Fibroblast of skin of scalp (primary cell): ENCODE results near the gene CSRNP2. TPM values are rescaled to one million over a fixed set of nuclear protein-coding genes. Genes with fewer than 3 reads are reported as not detected.
A peak's percentile ranks its signal among the peaks of the same experiment; 100 is the strongest.
"Not testable (repeated sequence)": the region's sequence is repeated elsewhere in the genome, so short reads cannot be mapped to it uniquely, and the experiment has no call there.

Source experiments
- DNase-seq: peaks from one replicate; pipeline ENCODE4 v3.0.0-alpha.2; 2013
- polyA plus RNA-seq, 2 experiments: library from polyadenylated mRNA; unstranded; fragments of 120-200 nt; gene quantifications; one replicate each; pipeline ENCODE4 v1.2.1, GENCODE V29; 2013; ENCODE audit not compliant: insufficient read length in 2 of 2

The CSRNP2 gene, protein sequence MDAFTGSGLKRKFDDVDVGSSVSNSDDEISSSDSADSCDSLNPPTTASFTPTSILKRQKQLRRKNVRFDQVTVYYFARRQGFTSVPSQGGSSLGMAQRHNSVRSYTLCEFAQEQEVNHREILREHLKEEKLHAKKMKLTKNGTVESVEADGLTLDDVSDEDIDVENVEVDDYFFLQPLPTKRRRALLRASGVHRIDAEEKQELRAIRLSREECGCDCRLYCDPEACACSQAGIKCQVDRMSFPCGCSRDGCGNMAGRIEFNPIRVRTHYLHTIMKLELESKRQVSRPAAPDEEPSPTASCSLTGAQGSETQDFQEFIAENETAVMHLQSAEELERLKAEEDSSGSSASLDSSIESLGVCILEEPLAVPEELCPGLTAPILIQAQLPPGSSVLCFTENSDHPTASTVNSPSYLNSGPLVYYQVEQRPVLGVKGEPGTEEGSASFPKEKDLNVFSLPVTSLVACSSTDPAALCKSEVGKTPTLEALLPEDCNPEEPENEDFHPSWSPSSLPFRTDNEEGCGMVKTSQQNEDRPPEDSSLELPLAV
- polyA plus RNA-seq (2013, experiment 1 of 2; ENCODE audit: insufficient read length), result 22.5 TPM
- polyA plus RNA-seq (2013, experiment 2 of 2; ENCODE audit: insufficient read length), result 25.0 TPM

DNA sequence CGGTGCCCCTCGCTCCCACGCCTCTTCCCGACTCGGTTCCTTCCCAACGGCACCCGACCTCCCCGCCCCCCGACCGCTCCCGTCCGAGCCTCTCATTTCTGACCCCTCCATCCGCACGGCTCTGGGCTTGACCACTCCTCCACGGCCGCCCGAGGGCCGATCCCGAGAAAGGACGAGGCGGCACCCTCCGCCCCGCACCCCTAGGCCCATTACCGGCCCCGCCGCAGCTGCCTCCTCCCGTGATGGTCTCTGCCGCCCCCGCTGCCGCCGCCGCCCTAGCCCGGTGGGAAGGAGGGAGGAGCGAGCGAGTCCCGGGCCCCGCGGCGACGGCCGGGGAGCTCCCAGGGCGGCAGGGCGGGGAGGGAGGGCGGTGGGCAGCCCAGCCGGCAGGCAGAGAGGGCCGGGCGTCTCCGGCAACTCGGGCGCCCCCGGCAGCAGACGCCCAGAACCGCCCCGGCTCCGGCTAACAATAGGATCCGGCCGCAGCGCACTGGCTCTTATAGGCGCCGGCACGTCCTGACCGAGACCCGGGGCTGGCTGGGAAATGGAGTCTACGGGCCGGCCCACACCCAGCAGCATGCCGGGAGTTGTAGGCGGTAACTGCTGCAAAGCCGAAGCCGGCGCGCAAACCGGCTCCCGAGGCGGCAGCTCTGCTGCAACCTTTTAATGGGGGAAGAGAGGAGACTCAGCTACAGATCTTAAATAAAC lies at the start of gene CSRNP2:
CSRNP2 (minus strand) TSS at position 471 of the 708 bp plus-strand sequence. CDS start 7,035 bp downstream, outside the sequence.
- DNase-seq, result peak; percentile 97

DNA sequence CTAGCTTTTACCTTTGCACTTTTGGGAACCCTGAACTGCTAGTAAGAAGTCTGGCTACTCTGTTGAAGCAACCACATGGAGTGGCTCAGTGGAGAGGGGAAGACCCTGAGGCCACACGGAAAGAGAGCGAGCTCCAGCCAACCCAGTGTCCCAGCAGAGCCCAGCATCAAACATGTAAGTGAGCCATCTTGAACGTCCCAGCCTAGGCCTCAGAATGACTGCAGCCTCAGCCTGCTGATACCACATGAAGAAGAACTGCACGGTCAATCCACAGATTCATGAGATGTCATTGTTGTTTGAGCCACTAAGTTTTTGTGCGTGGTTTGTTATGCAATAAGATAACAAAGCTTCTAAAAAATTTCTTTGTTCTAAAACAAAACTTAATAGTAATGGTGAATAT lies 49.3 kb upstream of the CSRNP2 start:
- peak; percentile 5 for DNase-seq

DNA sequence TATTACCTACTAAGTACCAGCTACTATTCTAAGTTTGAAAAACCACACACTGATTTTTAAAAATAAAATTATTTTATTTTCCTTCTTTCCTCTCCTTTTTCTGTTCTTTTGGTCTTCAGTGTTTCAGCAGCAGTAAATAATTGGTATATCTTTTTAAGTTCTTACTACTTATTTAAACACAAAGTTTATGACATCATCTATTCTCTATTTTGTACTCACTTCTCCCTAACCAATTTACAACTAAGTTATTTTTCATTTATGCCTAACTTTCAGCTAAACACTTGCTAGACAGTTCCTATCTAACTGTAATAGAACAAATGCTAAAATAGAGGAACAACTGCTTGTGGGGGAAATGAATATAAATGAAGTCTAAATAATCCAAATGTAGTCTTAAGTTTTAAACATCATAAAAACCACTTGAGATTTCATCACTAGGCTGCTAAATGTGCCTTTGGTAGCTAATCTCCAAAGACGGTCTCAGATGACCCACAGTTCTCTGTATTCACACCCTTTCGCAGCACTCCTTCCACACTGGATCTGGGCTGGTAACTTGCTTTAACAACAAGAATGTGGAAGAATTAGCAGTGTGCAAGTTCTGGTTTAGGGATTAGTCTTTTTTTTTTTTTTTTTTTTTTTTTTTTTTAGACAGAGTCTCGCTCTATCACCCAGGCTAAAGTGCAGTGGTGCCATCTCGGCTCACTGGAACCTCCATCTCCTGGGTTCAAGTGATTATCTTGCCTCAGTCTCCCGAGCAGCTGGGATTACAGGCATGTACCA lies 48.5 kb upstream of the CSRNP2 start:
- DNase-seq, result no peak

DNA sequence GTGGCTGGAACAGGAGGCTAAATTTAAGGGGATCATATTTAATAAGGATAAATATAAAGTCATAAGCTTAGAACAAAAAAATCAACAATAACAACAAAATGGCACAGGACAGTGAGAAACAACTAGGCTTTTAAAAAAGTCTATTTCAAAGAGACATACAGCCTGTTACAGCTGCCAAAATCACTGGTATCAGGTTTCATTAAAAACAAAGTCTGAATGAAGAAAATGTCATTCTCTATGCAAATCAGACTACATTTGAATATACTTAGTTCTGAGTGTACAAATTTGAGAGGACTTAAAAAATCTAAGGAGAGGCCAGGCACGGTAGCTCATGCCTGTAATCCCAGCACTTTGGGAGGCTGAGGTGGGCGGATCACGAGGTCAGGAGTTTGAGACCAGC lies 45.5 kb upstream of the CSRNP2 start:
- DNase-seq, result peak; percentile 13

DNA sequence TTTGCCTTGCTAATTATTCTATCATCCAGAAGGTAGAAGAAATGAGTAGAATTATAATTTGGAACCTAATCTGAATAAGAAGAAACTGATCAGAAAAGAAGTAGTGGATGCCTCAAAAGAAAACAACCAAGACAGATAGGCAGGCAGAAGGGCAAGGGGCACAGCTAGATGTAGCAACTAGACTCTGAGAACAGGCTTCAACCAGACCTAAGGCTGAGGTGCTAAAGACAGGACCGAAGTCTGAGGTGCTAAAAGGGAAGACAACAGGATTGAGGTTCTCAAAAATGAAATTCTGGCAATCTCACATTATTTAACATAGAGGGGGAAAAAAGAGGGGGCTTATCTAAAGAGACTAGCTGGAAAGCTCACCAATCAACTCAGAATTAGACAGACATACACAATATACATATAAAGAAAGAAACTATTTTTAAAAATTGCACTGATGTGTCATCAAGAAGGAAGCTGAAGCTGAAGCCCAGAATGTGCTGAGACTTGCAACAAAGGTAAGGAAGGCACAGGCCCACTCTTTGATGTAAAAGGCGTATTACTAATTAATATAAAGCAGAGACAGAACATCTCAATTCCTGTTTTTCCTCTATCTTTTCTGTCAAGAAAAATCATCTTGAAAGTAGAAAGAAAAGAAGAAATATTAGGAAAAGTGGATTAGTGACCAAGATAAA lies 43.8 kb upstream of the CSRNP2 start:
- DNase-seq, result peak; percentile 3

DNA sequence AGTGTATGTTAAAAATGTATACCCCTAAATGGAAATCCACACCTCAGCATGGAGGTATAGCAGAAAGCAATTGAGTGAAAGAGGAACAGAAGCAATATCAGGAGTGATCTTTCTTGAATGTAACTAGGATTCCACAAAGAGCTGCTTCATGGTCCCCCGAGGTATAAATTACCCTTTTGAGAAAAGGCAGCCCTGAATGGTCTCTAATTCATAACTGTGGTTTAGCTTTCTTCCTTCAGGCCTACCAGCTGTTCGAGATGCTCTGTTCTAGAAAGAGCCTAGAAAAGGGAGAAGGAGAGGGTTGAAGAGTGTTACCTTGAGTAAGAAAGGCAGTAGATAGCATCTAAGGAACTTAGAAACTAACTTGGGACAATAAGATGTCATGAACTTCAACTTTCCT lies 42.9 kb upstream of the CSRNP2 start:
- DNase-seq, result no peak

GRCh38 chr12:51124504-51124903 lies 41.1 kb upstream of the CSRNP2 start:
- DNase-seq, result no peak

- DNase-seq, result no peak
These were observed 39.4 kb upstream of the CSRNP2 start for GRCh38 chr12:51122844-51123243.

GRCh38 chr12:51118706-51119105 lies 35.3 kb upstream of the CSRNP2 start:
- peak; percentile 50 for DNase-seq

DNA sequence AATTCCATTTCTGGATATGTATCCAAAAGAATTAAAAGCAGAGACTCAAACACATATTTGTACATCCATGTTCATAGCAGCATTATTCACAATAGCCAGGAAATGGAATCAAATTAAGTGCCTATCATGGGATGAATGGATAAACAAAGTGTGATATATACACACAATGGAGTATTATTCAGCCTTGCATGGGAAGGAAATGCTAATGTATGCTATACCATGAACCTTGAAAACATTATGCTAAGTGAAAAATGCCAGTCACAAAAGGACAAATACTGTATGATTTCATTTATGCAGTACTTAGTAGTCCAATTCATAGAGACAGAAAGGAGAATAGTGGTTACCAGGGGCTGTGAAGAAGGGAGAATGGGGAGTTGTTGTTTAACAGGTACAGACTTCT lies 32.1 kb upstream of the CSRNP2 start:
- DNase-seq, result no peak

- no peak for DNase-seq
These were observed 24.7 kb upstream of the CSRNP2 start for GRCh38 chr12:51108136-51108535.

DNA sequence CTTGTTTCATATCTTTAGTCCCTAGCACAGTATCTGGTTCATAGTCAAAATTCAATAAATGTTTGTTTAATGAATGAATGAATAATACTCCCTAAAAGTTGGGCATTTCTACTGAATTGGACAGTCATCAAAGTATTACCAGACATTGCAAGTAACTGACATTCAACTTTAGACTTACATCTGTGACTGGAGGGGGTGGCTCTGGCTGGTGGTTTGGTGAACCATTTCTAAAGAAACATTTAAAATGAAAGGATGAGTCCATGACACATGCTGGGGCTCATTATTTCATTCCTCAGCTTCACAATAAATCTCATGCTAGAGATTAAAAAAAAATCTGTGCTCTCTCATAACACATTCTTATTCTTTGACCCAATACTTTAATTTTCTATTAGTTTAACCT lies 20.6 kb upstream of the CSRNP2 start:
- DNase-seq, result no peak

- DNase-seq, result no peak
These were observed 15.2 kb upstream of the CSRNP2 start for GRCh38 chr12:51098611-51099010.

DNA sequence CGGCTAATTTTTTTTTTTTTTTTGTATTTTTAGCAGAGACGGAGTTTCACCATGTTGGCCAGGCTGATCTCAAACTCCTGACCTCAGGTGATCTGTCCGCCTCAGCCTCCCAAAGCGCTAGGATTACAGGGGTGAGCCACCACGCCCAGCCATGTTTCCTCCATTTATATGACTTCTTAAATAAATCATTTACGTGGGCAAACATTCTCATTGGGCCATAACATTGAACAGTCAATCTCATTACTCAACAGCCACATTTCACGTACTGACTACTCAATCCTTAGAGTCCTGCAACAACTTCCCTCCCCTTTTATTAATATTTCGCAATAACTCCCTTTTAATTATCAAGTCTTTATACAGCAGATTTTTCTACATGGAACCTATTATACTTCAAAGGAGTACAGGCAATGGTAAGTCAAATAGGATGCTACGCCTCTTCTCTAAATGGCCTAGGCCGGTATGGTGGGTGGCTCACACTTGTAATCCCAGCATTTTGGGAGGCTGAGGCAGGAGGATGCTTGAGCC lies 7.4 kb upstream of the CSRNP2 start:
- DNase-seq, result no peak

DNA sequence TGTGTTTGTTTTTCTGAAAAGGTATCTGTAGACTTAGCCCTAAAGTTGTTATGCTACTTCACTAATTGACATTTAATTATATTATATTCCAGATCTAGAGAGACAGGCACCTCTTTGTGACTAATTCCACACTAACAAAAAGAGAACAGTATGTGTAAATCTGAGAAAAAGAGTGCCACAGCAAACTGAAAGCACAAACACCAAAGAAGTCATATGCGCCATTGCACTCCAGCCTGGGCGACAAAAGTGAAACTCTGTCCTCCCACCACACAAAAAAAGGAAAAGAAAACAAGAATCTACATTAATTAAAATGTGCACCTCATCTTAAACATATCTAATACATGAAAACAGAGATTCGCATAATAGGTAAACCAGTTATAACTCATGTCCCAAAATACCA lies 4.4 kb upstream of the CSRNP2 start:
- no peak for DNase-seq

- DNase-seq, result no peak
These were observed 3.5 kb upstream of the CSRNP2 start for GRCh38 chr12:51086933-51087332.

DNA sequence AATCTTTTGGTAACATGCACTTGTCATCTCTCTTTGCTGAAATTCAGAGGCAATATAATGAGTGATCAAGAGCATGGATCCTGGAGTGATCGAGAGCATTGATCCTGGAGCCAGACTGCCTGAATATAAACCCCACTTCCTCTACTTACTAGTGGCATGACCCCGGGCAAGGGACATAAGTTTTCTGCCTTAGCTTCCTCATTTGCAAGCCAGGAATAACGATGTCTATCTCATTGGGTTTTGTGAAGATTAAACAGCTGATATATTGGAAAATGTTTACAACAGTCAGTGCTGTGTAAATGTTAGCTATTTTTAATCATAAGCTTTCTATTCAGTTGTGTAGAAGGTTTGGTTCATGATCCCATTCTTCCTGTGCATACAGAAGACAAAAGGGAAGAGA lies 2.4 kb upstream of the CSRNP2 start:
- no peak for DNase-seq

DNA sequence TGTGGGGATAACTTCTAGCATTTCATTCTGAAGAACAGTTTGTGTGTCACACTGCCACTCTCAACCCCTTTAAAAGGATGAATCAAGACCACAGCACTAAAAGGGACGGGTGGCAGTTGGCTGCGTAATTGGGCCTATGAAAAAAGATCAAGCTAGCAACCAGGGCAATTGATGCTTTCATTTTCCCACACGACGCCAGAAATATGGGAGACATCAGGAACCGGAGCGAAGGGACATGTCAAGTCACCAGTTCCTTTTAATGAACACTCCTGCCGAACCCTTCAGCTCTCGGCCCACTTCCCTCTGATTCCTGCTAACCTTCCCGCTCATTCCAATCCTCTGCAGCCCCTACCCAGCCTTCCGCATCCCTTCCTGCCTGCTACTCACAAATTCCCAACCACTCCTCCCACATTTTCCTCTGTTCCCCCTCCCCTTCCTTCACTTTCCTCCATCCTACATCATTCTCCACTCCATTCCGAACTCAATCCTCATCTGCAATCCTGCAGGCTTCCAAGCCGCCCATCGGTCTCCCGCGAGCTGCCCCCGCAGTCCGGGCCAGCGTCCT lies 753 bp downstream of the CSRNP2 start:
- peak; percentile 50 for DNase-seq

DNA sequence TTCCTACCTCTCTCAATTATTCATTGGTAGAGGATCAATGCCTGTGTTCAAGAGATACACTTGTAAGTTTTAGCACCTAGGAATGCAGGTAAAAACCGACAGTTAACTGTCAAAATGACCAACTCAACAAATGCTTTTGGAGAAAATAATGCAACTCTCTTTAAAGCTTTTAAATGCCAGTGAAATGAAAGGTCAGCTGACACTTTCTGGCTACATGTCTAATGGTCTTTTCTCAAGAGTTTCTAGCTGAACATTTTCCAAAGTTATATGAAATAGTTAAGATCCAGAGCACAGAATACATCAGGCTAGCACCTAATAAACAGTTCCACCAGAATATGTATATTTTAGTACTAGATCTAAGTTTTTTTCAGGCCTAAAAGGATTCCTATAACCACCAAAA lies 2.0 kb downstream of the CSRNP2 start:
- DNase-seq, result no peak

- no peak for DNase-seq
These were observed 3.3 kb downstream of the CSRNP2 start for GRCh38 chr12:51080136-51080535.

GRCh38 chr12:51078866-51079265 lies 4.5 kb downstream of the CSRNP2 start:
- DNase-seq, result not testable (repeated sequence)

DNA sequence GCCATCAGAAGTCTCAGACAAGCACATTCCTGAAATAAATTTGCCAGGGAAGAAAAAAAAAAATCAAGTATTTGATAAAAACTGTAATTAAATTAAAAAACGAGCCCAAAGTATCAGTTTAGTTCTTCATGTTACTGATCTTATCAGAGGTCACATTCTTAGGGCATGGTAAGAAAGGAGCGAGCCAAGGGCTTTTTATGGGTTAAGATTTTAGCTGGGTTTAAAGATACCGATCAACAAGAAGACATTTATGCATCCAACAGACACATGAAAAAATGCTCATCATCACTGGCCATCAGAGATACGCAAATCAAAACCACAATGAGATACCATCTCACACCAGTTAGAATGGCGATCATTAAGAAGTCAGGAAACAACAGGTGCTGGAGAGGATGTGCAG lies 5.0 kb downstream of the CSRNP2 start:
- not testable (repeated sequence) for DNase-seq
